ENCODE results near the gene TMEM31. TPM values are rescaled to one million over a fixed set of nuclear protein-coding genes. Genes with fewer than 3 reads are reported as not detected.

Gene TMEM31
- total and polyA plus RNA-seq, 9 of the 15 experiments (the other 6 are each of a cell fraction or from before 2014, with no cell fraction given): 0.18 TPM; not detected in 8

DNA sequence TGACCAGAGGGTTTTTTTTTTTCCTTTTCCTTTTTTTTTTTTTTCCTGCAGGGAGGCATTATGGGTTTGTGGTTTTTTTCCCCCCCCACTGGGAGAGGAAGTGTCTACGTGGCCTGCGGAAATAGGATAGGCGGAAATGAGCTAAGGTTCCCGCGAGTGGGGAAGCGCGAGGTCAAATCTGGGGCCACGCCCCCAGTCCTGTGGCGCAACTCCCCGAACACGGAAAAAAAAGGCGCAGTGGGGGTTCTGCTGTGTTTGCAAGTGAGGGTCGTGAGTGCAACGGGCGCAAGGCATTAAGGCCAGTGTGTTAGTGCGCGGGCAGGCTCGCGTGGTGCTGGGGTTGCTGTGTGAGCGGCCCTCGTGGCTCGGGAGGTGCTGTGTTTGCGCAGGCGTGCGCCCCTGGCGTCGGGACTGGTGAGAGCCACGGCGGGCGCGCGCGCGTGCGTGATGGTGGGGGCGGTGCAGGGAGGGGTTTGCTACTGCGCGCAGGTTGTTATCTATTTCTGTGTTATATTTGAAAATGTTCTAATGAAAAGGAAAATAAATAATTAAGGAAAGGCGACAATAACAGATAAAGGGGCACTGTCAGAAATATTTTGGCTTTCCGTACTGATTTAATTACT lies 23.5 kb upstream of the TMEM31 start (continued):
- TF ChIP-seq, protein P1, sequence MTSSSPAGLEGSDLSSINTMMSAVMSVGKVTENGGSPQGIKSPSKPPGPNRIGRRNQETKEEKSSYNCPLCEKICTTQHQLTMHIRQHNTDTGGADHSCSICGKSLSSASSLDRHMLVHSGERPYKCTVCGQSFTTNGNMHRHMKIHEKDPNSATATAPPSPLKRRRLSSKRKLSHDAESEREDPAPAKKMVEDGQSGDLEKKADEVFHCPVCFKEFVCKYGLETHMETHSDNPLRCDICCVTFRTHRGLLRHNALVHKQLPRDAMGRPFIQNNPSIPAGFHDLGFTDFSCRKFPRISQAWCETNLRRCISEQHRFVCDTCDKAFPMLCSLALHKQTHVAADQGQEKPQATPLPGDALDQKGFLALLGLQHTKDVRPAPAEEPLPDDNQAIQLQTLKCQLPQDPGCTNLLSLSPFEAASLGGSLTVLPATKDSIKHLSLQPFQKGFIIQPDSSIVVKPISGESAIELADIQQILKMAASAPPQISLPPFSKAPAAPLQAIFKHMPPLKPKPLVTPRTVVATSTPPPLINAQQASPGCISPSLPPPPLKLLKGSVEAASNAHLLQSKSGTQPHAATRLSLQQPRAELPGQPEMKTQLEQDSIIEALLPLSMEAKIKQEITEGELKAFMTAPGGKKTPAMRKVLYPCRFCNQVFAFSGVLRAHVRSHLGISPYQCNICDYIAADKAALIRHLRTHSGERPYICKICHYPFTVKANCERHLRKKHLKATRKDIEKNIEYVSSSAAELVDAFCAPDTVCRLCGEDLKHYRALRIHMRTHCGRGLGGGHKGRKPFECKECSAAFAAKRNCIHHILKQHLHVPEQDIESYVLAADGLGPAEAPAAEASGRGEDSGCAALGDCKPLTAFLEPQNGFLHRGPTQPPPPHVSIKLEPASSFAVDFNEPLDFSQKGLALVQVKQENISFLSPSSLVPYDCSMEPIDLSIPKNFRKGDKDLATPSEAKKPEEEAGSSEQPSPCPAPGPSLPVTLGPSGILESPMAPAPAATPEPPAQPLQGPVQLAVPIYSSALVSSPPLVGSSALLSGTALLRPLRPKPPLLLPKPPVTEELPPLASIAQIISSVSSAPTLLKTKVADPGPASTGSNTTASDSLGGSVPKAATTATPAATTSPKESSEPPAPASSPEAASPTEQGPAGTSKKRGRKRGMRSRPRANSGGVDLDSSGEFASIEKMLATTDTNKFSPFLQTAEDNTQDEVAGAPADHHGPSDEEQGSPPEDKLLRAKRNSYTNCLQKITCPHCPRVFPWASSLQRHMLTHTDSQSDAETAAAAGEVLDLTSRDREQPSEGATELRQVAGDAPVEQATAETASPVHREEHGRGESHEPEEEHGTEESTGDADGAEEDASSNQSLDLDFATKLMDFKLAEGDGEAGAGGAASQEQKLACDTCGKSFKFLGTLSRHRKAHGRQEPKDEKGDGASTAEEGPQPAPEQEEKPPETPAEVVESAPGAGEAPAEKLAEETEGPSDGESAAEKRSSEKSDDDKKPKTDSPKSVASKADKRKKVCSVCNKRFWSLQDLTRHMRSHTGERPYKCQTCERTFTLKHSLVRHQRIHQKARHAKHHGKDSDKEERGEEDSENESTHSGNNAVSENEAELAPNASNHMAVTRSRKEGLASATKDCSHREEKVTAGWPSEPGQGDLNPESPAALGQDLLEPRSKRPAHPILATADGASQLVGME (CRISPR knock-in tag; IDR thresholded peaks at IDR 0.05): no peak
- TF ChIP-seq FOXK2 (conservative IDR thresholded peaks at IDR 0.05 in 1 of 2, IDR thresholded peaks at IDR 0.05 in 1 of 2; ENCODE audit: low read depth in 2 of 2) (peak; percentile 44 to 62; a peak in 2 of 4 replicates), TSC22D4 (tag; IDR thresholded peaks at IDR 0.05) (no peak), CBX2 (IDR thresholded peaks at IDR 0.05; ENCODE audit: insufficient read depth, low read length, poor library complexity, severe bottlenecking) (no peak), SMAD1 (IDR thresholded peaks at IDR 0.05; ENCODE audit: low read depth, low read length, partially characterized antibody) (no peak), ZNF324 (CRISPR knock-in tag; IDR thresholded peaks at IDR 0.05) (no peak), ZNF140 (CRISPR knock-in tag; IDR thresholded peaks at IDR 0.05) (no peak), ELF2 (CRISPR knock-in tag; IDR thresholded peaks at IDR 0.05) (peak; percentile 18; the same call in 1 of the 2 replicates), HDAC3 (IDR thresholded peaks at IDR 0.05; ENCODE audit: borderline replicate concordance, partially characterized antibody) (peak; percentile 64), RAD51 (IDR thresholded peaks at IDR 0.05; ENCODE audit: borderline replicate concordance, low read depth) (no peak), PCBP2 (IDR thresholded peaks at IDR 0.05; ENCODE audit: low read depth, low read length, poor library complexity, severe bottlenecking) (no peak), NR2C1 (IDR thresholded peaks at IDR 0.05) (peak; percentile 78), NR2C1 (tag; IDR thresholded peaks at IDR 0.05) (peak; percentile 78), PRPF4 (IDR thresholded peaks at IDR 0.05; ENCODE audit: insufficient read depth, low read depth, low read length, poor library complexity, severe bottlenecking) (peak; percentile 66), TRIM24 (IDR thresholded peaks at IDR 0.05) (0 out of 4 replicates have a peak, but pooled peaks have one; percentile 18 to 22)
- TF ChIP-seq, protein P2, sequence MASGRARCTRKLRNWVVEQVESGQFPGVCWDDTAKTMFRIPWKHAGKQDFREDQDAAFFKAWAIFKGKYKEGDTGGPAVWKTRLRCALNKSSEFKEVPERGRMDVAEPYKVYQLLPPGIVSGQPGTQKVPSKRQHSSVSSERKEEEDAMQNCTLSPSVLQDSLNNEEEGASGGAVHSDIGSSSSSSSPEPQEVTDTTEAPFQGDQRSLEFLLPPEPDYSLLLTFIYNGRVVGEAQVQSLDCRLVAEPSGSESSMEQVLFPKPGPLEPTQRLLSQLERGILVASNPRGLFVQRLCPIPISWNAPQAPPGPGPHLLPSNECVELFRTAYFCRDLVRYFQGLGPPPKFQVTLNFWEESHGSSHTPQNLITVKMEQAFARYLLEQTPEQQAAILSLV (tag; IDR thresholded peaks at IDR 0.05): no peak
- TF ChIP-seq, protein P3, sequence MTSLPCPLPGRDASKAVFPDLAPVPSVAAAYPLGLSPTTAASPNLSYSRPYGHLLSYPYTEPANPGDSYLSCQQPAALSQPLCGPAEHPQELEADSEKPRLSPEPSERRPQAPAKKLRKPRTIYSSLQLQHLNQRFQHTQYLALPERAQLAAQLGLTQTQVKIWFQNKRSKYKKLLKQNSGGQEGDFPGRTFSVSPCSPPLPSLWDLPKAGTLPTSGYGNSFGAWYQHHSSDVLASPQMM (CRISPR knock-in tag; IDR thresholded peaks at IDR 0.05): no peak

Measured in K562 (cell line).